Muscle layer of duodenum (tissue), 2 donors: Measurements from ENCODE around the gene EHBP1.

ENCODE experiments used
- H3K27ac ChIP-seq: one replicate; pipeline ENCODE4 v1.7.0; 2013; ENCODE audit warnings: mild to moderate bottlenecking, low read length
- H3K27me3 ChIP-seq: one replicate; pipeline ENCODE4 v1.7.0; 2013; ENCODE audit warnings: low read depth, mild to moderate bottlenecking, control low read depth, low read length
- H3K36me3 ChIP-seq, 2 donors: one replicate each; pipeline ENCODE4 v1.7.0; 2013; ENCODE audit warnings: low read length in 2 of 2, control low read depth in 1 of 2, mild to moderate bottlenecking in 1 of 2; ENCODE audit not compliant: insufficient read depth in 2 of 2, control insufficient read depth in 1 of 2
- H3K4me1 ChIP-seq, 2 donors: one replicate each; pipeline ENCODE4 v1.7.0; 2013; ENCODE audit warnings: low read length in 2 of 2, mild to moderate bottlenecking in 2 of 2, control low read depth in 1 of 2, moderate library complexity in 1 of 2; ENCODE audit not compliant: insufficient read depth in 2 of 2, control insufficient read depth in 1 of 2
- H3K4me3 ChIP-seq, 2 donors: one replicate each; pipeline ENCODE4 v1.7.0; 2013; ENCODE audit warnings: low read length in 2 of 2, low read depth in 1 of 2, mild to moderate bottlenecking in 1 of 2
- H3K9me3 ChIP-seq, 2 donors: one replicate each; pipeline ENCODE4 v1.7.0; 2013; ENCODE audit warnings: low read length in 2 of 2, control low read depth in 1 of 2, mild to moderate bottlenecking in 1 of 2; ENCODE audit not compliant: control insufficient read depth in 1 of 2
- donor health status: healthy.

Gene EHBP1

DNA sequence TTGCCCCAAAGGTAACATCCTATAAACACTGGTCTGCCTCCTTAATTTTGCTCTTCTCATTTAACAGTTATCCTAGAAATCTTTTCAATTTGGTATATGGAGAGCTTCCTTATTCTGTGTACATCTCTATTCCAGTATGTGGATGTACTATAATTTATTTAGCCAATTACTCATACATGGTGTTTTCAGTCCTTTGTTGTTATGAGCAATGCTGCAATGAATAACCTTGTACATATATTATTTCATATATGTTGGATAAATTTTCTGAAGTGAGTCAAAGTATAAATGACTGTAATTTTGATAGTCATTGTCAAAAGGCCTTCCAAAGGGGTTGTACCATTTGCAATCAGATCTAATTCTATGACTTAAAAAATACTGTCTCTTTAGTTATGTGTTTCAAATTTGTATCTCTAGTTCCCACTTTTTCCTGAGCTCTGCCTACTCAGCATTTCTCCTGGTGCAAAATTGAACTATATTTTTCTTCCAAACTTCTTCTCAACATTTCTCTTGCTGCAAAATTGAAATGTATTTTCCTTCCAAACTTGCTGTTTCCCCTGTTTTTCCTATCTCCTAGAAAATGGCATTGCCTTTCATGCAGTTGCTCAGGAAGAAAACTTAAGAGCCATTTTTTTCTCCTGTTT is 191.8 kb downstream of the EHBP1 start:
- Histone ChIP-seq H3K4me1 (peaks cover 0 to 3% of the 10 kb centered on the region in 2 donors), H3K9me3 (no peaks in the 10 kb centered on the region), H3K4me3 (no peak overlapping the region), H3K27ac (no peak overlapping the region), H3K36me3 (no peaks in the 10 kb centered on the region), H3K27me3 (no peaks in the 10 kb centered on the region)

DNA sequence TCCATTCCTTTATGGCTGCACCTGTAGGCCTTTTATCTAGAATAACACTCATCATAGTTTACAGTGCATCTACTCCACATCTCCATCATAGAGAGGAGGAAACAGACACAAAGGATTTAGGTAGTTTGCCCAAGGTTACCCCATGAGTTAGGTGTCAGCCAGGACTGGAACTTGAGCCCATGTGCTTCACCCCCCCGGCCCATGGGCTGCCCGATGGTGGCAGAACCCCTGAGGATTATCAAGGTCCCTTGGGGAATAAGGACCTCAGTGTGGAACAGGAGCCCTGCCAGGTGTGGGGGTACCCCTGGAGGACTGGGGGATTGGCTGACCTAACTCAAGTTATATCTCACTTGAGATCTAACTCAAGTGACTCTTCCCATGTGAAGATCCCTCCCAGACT is 198.8 kb downstream of the EHBP1 start:
- no peaks in the 10 kb centered on the region for H3K9me3 ChIP-seq
- H3K27ac ChIP-seq: no peak overlapping the region
- no peaks in the 10 kb centered on the region for H3K27me3 ChIP-seq
- peaks cover 0 to 9% of the 10 kb centered on the region in 2 donors for H3K4me1 ChIP-seq
- no peak overlapping the region for H3K4me3 ChIP-seq
- no peaks in the 10 kb centered on the region for H3K36me3 ChIP-seq

DNA sequence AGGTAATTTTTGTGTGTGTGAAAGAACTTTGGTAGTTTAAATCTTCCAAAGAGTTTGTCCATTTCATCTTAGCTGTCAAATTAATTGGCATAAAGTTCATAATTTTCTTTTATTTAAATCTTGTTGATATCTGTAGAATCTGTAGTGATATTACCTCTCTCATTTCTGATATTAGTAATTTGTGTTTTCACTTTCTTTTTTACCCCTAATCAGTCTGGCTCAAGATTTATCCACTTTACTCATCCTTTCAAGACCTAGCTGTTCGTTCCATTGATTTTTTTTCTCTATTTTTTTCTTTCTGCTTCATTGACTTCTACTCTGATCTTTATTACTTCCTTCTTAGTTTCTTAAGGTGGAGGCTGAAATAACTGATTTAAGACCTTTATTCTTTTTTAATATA is 202.6 kb downstream of the EHBP1 start:
- Histone ChIP-seq H3K27me3 (no peaks in the 10 kb centered on the region), H3K36me3 (no peaks in the 10 kb centered on the region), H3K27ac (no peak overlapping the region), H3K9me3 (no peaks in the 10 kb centered on the region), H3K4me3 (no peak overlapping the region), H3K4me1 (peaks cover 0 to 3% of the 10 kb centered on the region in 2 donors)

DNA sequence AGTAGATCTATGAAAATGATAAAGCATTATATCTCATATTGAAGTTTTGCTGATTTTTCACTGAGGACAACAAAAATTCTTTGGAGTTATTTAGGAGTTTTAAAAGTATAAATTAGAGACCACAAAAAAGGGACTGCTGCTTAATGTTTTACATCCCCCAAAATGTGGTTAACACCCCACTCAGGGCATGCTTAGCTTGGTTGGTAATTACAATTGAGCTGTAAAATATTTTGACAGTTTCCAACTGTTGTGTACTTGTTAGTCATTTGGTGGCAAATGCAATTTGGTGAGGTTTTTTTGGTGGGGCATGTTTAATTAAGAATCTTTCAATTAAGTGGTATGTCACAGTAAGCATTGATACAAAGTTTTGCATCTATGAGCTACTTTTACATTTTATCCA is 207.8 kb downstream of the EHBP1 start:
- no peaks in the 10 kb centered on the region for H3K9me3 ChIP-seq
- no peaks in the 10 kb centered on the region for H3K27me3 ChIP-seq
- H3K4me1 ChIP-seq: peaks cover 0 to 3% of the 10 kb centered on the region in 2 donors
- H3K27ac ChIP-seq: no peak overlapping the region
- H3K4me3 ChIP-seq: no peak overlapping the region
- H3K36me3 ChIP-seq: no peaks in the 10 kb centered on the region

DNA sequence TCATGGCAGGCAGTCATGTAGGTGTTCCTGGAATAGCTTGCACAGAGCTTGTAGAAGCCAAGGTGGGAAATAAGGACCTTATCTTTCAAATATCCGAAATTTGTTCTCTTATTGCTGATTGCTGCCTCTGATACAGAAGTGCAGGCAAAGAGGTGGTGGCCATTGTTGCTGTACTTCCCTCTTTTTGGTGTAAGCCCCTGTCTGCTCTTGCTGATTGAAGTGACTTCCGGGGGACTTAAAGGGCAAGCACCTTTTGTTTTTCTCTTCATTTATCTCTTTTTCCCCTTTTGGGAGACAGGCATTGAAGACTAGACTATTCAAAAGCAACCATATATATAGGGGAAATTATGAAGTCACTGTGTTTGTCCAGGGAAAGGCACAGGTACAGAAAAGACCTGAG is 213.5 kb downstream of the EHBP1 start:
- no peak overlapping the region for H3K4me3 ChIP-seq
- H3K4me1 ChIP-seq: no peaks in the 10 kb centered on the region
- H3K27me3 ChIP-seq: no peaks in the 10 kb centered on the region
- H3K27ac ChIP-seq: no peak overlapping the region
- H3K36me3 ChIP-seq: peaks cover 0 to 26% of the 10 kb centered on the region in 2 donors
- peaks cover 3 to 4% of the 10 kb centered on the region in 2 donors for H3K9me3 ChIP-seq

DNA sequence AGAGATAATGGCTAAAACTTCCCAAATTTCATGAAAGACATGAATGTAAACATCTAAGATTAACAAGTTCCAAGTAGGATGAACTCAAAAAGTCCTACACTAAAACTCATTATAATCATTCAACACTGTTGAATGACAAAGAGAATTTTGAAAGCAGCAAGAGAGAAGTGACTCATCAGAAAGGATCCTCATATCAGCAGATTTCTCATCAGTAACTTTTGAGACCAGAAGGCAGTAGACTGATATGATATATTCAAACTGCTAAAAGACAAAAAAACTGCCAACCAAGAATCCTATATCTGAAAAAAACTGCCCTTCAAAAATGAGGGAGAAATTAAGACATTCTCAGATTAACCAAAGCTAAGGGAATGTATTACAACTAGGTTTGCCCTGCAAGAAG is 214.6 kb downstream of the EHBP1 start:
- H3K27me3 ChIP-seq: no peaks in the 10 kb centered on the region
- H3K36me3 ChIP-seq: peaks cover 0 to 26% of the 10 kb centered on the region in 2 donors
- H3K27ac ChIP-seq: no peak overlapping the region
- no peak overlapping the region for H3K4me3 ChIP-seq
- H3K4me1 ChIP-seq: no peaks in the 10 kb centered on the region
- H3K9me3 ChIP-seq: peaks cover 3 to 4% of the 10 kb centered on the region in 2 donors

DNA sequence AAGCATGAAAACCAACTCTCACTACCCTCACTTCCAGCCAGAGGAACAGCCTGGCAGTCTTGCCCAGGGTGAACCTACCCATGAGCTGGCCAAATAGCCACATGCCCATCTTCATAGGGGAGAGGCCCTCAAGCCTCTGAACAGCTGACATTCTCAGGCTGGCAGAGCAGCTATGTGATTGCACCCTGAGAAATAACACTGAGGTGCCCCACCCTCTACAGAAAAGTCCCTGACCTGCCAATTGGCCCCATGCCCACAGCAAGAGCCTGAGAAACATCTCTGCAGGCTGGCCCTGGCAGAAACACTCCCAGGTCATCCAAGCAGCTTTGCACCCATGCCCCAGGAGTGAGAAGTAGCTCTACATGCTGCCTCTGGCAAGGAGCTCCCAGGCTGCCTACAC is 217.7 kb downstream of the EHBP1 start:
- Histone ChIP-seq H3K27me3 (no peaks in the 10 kb centered on the region), H3K9me3 (peaks cover 3 to 4% of the 10 kb centered on the region in 2 donors), H3K27ac (no peak overlapping the region), H3K4me3 (no peak overlapping the region), H3K4me1 (no peaks in the 10 kb centered on the region), H3K36me3 (peaks cover 0 to 26% of the 10 kb centered on the region in 2 donors)

DNA sequence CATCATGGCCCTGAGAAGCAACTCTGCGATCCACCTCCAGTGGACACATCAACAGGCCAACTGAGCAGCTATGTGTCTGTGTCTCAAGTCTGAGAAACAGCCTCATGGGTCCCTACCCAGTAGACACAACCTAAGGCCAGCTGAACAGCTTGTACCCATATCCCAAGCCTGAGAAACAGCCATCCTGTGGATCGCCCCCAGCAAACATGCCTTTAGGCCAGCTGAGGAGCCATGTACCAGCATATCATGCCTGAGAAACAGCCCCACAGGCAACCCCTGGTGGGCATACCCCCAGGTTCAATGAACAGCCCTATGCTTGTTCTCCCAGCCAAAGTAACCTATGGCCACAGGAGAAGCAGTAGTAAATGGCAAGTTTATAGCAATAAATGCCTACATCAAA is 218.4 kb downstream of the EHBP1 start:
- H3K27me3 ChIP-seq: no peaks in the 10 kb centered on the region
- no peaks in the 10 kb centered on the region for H3K4me1 ChIP-seq
- H3K9me3 ChIP-seq: peaks cover 3 to 4% of the 10 kb centered on the region in 2 donors
- H3K36me3 ChIP-seq: peaks cover 0 to 26% of the 10 kb centered on the region in 2 donors
- no peak overlapping the region for H3K4me3 ChIP-seq
- H3K27ac ChIP-seq: no peak overlapping the region

DNA sequence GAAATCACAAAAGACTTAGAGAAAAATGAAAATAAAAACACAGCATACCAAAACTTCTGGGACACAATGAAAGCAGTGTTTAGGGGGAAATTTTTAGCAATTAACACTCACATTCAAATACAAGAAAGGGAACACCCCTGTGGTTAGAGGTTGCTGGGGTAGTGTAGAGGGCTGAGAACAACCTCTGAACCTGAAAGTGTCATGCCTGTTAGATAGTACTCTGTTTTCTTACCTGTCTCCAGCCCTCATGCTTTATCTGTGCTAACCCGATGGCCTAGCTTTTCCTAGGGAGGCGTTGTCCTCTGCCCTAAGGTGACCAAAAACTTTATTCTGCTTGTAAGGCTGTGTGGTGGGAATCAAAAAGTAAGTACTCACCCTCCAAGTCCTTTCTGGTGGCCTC is 222.5 kb downstream of the EHBP1 start:
- Histone ChIP-seq H3K9me3 (no peaks in the 10 kb centered on the region), H3K4me3 (no peak overlapping the region), H3K36me3 (peaks cover 0 to 5% of the 10 kb centered on the region in 2 donors), H3K27ac (no peak overlapping the region), H3K4me1 (no peaks in the 10 kb centered on the region), H3K27me3 (no peaks in the 10 kb centered on the region)

DNA sequence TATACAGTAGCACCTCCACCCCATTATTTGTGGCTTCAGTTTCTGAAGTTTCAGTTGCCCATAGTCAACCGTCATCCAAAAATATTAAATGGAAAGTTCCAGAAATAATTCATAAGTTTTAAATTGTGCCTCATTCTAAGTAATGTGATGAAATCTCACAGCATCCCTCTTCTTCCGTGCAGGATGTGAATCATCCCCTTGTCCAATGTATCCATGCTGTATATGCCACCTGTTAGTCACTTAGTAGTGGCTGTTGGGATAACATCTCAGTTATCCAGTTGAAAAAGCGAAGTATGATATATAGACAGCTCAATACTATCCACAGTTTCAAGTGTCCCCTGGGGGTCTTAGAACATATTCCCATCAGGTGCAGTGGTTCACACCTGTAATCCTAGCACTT is 226.0 kb downstream of the EHBP1 start:
- Histone ChIP-seq H3K9me3 (no peaks in the 10 kb centered on the region), H3K27ac (no peak overlapping the region), H3K4me3 (no peak overlapping the region)

DNA sequence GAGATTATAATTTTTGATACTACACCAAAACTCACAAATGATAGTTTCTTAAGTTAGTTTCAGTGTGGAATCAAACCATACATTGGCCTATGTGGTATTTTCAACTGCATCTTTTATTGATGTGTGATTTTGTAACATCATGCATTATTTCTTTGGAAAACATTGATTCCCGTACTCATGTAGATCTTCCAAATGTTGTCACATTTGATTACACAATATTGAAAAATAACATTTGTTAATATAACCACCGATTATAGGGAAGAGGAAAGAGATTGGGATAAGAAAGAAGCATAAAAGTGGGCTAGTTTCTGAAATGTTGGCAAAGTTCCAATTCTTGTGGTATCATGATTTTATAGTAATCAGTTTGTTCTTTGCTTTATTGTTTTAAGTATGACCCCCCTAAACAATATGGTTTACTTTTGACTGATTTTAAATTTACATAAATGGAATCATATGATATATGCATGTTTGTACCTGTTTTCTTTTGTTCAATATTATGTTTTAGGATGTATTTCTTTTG is 227.9 kb downstream of the EHBP1 start:
- Histone ChIP-seq H3K27ac (no peak overlapping the region), H3K4me1 (peaks cover 0 to 11% of the 10 kb centered on the region in 2 donors), H3K9me3 (no peaks in the 10 kb centered on the region), H3K27me3 (no peaks in the 10 kb centered on the region), H3K36me3 (no peaks in the 10 kb centered on the region), H3K4me3 (no peak overlapping the region)

More for the DNA sequence above, 226.0 kb downstream of the EHBP1 start:
- H3K27me3 ChIP-seq: no peaks in the 10 kb centered on the region
- H3K36me3 ChIP-seq: no peaks in the 10 kb centered on the region
- no peaks in the 10 kb centered on the region for H3K4me1 ChIP-seq

DNA sequence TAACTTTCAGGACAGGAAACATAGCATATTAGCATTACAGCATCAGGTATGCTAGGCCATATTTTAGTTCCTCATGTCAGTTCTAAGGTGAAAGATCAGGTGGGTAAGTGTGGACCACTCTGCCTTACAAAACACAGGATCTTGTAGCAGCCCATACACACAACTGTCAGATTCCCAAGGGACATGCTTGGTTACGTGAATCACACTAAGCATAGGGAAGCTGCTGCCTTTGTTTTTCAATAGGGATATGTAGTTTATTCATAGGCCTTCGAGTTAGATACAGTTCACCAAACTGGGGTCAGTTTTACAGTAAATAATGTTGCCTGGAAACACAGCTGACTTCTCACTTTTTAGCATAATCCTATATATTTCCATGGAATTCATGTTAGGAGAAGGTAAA is 229.0 kb downstream of the EHBP1 start:
- Histone ChIP-seq H3K27me3 (no peaks in the 10 kb centered on the region), H3K27ac (no peak overlapping the region), H3K4me1 (peaks cover 0 to 13% of the 10 kb centered on the region in 2 donors), H3K36me3 (no peaks in the 10 kb centered on the region), H3K4me3 (no peak overlapping the region), H3K9me3 (no peaks in the 10 kb centered on the region)
